Testis (tissue), 2 donors: ENCODE measurements around the gene AKAP8.

Experiments used
- CTCF ChIP-seq, 3 experiments: fragments of 450-650 bp in 2 of 3; fragments of 200-600 bp in 1 of 3; sonication (generic) in 1 of 3; IDR thresholded peaks; one replicate each; pipeline ENCODE4 v1.5.1; 2016 to 2019; ENCODE audit warnings: antibody characterized with exemption in 3 of 3, mild to moderate bottlenecking in 2 of 3, moderate library complexity in 1 of 3
- POLR2A ChIP-seq: fragments of 450-650 bp; IDR thresholded peaks from one replicate; pipeline ENCODE4 v1.6.1; 2017; ENCODE audit warnings: antibody characterized with exemption, mild to moderate bottlenecking, moderate library complexity

GRCh38 chr19:15358918-15359317 is 20.7 kb downstream of the AKAP8 start:
- TF ChIP-seq CTCF (IDR thresholded peaks at IDR 0.05) (no peak), POLR2A (no peak)
